OCI-LY1 (cell line): ENCODE data around the gene SLC4A11.

Source experiments
- EZH2 ChIP-seq: fragments of 200-600 bp; sonication (generic), shearing (Covaris generic); IDR thresholded peaks from 2 replicates; pipeline ENCODE4 v1.8.0; 2017; ENCODE audit warnings: borderline replicate concordance, mixed run types, mild to moderate bottlenecking, antibody characterized with exemption, low read length, moderate library complexity, mixed read lengths
- TF ChIP-seq, protein P1 (sequence below): fragments of 200-600 bp; sonication (generic), shearing (Covaris generic); IDR thresholded peaks from 2 replicates; pipeline ENCODE4 v1.5.1; 2017; ENCODE audit warnings: mild to moderate bottlenecking, antibody characterized with exemption, low read length, moderate library complexity, mixed read lengths

DNA sequence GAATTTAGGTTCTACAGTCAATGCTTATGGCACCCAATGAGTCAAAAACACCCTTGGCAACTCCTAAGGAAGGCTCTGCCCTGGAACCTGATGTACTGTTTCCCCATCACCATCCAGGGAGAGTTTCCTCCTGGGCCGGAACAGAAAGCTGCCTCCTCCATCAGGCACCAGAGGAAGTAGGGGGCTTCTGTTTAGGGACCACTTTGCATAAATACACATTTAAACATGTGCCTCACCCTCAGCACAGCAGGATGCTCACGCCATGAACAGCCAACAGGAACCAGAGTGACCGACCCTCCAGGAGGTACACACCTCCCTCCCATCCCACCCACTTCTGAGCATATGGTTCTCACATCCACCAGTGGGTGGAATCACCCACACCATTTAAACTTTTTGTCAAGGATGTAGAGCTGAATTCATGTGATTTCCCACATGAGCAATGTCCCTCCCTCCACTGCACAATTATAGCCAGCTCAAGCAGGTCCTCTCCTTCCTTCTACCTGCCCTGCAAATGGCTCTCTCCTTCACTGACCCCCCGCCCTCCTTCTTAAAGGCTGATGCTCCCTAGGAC, 49.3 kb downstream of the SLC4A11 start:
- TF ChIP-seq, protein P1, sequence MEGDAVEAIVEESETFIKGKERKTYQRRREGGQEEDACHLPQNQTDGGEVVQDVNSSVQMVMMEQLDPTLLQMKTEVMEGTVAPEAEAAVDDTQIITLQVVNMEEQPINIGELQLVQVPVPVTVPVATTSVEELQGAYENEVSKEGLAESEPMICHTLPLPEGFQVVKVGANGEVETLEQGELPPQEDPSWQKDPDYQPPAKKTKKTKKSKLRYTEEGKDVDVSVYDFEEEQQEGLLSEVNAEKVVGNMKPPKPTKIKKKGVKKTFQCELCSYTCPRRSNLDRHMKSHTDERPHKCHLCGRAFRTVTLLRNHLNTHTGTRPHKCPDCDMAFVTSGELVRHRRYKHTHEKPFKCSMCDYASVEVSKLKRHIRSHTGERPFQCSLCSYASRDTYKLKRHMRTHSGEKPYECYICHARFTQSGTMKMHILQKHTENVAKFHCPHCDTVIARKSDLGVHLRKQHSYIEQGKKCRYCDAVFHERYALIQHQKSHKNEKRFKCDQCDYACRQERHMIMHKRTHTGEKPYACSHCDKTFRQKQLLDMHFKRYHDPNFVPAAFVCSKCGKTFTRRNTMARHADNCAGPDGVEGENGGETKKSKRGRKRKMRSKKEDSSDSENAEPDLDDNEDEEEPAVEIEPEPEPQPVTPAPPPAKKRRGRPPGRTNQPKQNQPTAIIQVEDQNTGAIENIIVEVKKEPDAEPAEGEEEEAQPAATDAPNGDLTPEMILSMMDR = no peak
- no peak for TF ChIP-seq EZH2
